NCI-H2196 treated with DMSO at 0.1 percent for 48 hours (cell line): Measurements from ENCODE around the gene EPHA3.

Experiments used
- DNase-seq: peaks from one replicate; lab custom pipeline; 2025; ENCODE audit not compliant: unreplicated experiment; lab: John Stamatoyannopoulos, UW

EPHA3 gene

GRCh38 chr3:89440386-89440785 is 333.0 kb downstream of the EPHA3 start:
- DNase-seq: no peak

GRCh38 chr3:89441141-89441540 is 333.7 kb downstream of the EPHA3 start:
- no peak for DNase-seq

- DNase-seq: no peak
These were observed 339.2 kb downstream of the EPHA3 start for GRCh38 chr3:89446593-89446992.

- DNase-seq: no peak
These were observed 339.8 kb downstream of the EPHA3 start for GRCh38 chr3:89447243-89447642.

GRCh38 chr3:89449086-89449485 is 341.7 kb downstream of the EPHA3 start:
- no peak for DNase-seq

- DNase-seq: no peak
These were observed 344.6 kb downstream of the EPHA3 start for GRCh38 chr3:89452066-89452465.

- no peak for DNase-seq
These were observed 347.8 kb downstream of the EPHA3 start for GRCh38 chr3:89455240-89455639.

- DNase-seq: no peak
These were observed 360.5 kb downstream of the EPHA3 start for GRCh38 chr3:89467898-89468363.

- DNase-seq: no peak
These were observed 364.7 kb downstream of the EPHA3 start for GRCh38 chr3:89472101-89472500.

- DNase-seq: no peak
These were observed 367.1 kb downstream of the EPHA3 start for GRCh38 chr3:89474333-89475130.

- no peak for DNase-seq
These were observed 381.6 kb downstream of the EPHA3 start for GRCh38 chr3:89488800-89489580.

GRCh38 chr3:89490129-89490528 is 382.7 kb downstream of the EPHA3 start:
- no peak for DNase-seq

- DNase-seq: no peak
These were observed 387.3 kb downstream of the EPHA3 start for GRCh38 chr3:89494734-89495133.

- no peak for DNase-seq
These were observed 396.5 kb downstream of the EPHA3 start for GRCh38 chr3:89503891-89504391.

GRCh38 chr3:89504432-89504831 is 397.0 kb downstream of the EPHA3 start:
- DNase-seq: no peak

- DNase-seq: no peak
These were observed 399.2 kb downstream of the EPHA3 start for GRCh38 chr3:89506462-89507103.

- no peak for DNase-seq
These were observed 413.9 kb downstream of the EPHA3 start for GRCh38 chr3:89521328-89521727.

- no peak for DNase-seq
These were observed 414.7 kb downstream of the EPHA3 start for GRCh38 chr3:89522155-89522554.

GRCh38 chr3:89525609-89526008 is 418.2 kb downstream of the EPHA3 start:
- no peak for DNase-seq

GRCh38 chr3:89527736-89528305 is 420.4 kb downstream of the EPHA3 start:
- DNase-seq: no peak
